HTERT RPE-1 (cell line): ENCODE measurements around the gene NSMCE1.

Source experiments
- in situ Hi-C: fragments of 300-500 bp; cut with MboI; formaldehyde crosslinking; loops from 4 replicates; pipeline ENCODE4 v1.14.3; 2020; ENCODE audit warnings: low sequenced_read_pairs

The NSMCE1 gene

GRCh38 chr16:27268376-27269299 is at the start of gene NSMCE1:
TSS of gene NSMCE1 (minus strand) at chr16:27268772. CDS start at chr16:27257570, 11,202 bp downstream.
- in situ Hi-C loops = no loop called here

- in situ Hi-C loops = no loop called here
Measured at GRCh38 chr16:27317738-27318391, 49.3 kb upstream of the NSMCE1 start.

GRCh38 chr16:27317320-27317719 is 48.7 kb upstream of the NSMCE1 start:
- in situ Hi-C loops = no loop called here

GRCh38 chr16:27316038-27316680 is 47.6 kb upstream of the NSMCE1 start:
- in situ Hi-C loops = no loop called here

GRCh38 chr16:27315333-27316037 is 46.9 kb upstream of the NSMCE1 start:
- in situ Hi-C loops = no loop called here

GRCh38 chr16:27314986-27315332 is 46.4 kb upstream of the NSMCE1 start:
- in situ Hi-C loops = no loop called here

- in situ Hi-C loops = no loop called here
Measured at GRCh38 chr16:27314161-27314723, 45.7 kb upstream of the NSMCE1 start.

GRCh38 chr16:27313422-27314160 is 45.0 kb upstream of the NSMCE1 start, which contains the start of gene IL4R:
TSS of gene IL4R (plus strand) at chr16:27313974. CDS start at chr16:27340204, 26,230 bp downstream.
- in situ Hi-C loops = no loop called here

- in situ Hi-C loops = no loop called here
Measured at GRCh38 chr16:27312580-27313421, 44.2 kb upstream of the NSMCE1 start.

- in situ Hi-C loops = no loop called here
Measured at GRCh38 chr16:27311897-27312303, 43.3 kb upstream of the NSMCE1 start.

GRCh38 chr16:27311448-27311830 is 42.9 kb upstream of the NSMCE1 start:
- in situ Hi-C loops = no loop called here

GRCh38 chr16:27310576-27311447 is 42.2 kb upstream of the NSMCE1 start:
- in situ Hi-C loops = no loop called here

GRCh38 chr16:27308792-27309191 is 40.2 kb upstream of the NSMCE1 start:
- in situ Hi-C loops = no loop called here

GRCh38 chr16:27305839-27306442 is 37.4 kb upstream of the NSMCE1 start:
- in situ Hi-C loops = no loop called here

GRCh38 chr16:27304881-27305745 is 36.5 kb upstream of the NSMCE1 start:
- in situ Hi-C loops = no loop called here

GRCh38 chr16:27304102-27304501 is 35.5 kb upstream of the NSMCE1 start:
- in situ Hi-C loops = no loop called here
